Common myeloid progenitor, CD34-positive (primary cell): ENCODE measurements around the gene EXTL2.

Experiments
- CTCF ChIA-PET: fragments of 350-600 bp; sonication (Branson Sonifier 250); formaldehyde crosslinking; loops from one replicate; lab custom pipeline; 2021; ENCODE audit warnings: antibody characterized with exemption; lab: Charles Lee
- POLR2A ChIA-PET: fragments of 350-600 bp; sonication (Branson Sonifier 250); formaldehyde crosslinking; loops from one replicate; lab custom pipeline; 2021; ENCODE audit warnings: antibody characterized with exemption; lab: Charles Lee
- DNase-seq, 3 donors: peaks; one replicate each; pipeline versions ENCODE4 v3.0.0 to v3.0.0-alpha.2; 2013
- H3K27ac ChIP-seq, 2 experiments: 1 replicate in 1 of 2; 2 replicates in 1 of 2; pipeline ENCODE4 v1.7.0; 2013; ENCODE audit warnings: inconsistent platforms in 2 of 2, low read length in 2 of 2, mild to moderate bottlenecking in 2 of 2, low read depth in 1 of 2, moderate library complexity in 1 of 2; ENCODE audit not compliant: severe bottlenecking in 2 of 2, insufficient read depth in 1 of 2, poor library complexity in 1 of 2
- H3K27me3 ChIP-seq, 5 experiments: replicated peaks in 2 of 5; 1 replicate in 3 of 5; 2 replicates in 2 of 5; pipeline versions ENCODE4 v1.6.1 to v1.7.0; 2013; ENCODE audit warnings: low read length in 4 of 5, mild to moderate bottlenecking in 2 of 5, moderate library complexity in 2 of 5, inconsistent platforms in 1 of 5; ENCODE audit not compliant: insufficient read depth in 5 of 5, control insufficient read depth in 4 of 5
- H3K36me3 ChIP-seq, 4 experiments: 1 replicate in 2 of 4; 2 replicates in 2 of 4; pipeline versions ENCODE4 v1.6.1 to v1.7.0; 2013; ENCODE audit warnings: low read length in 3 of 4, control low read depth in 1 of 4, mild to moderate bottlenecking in 1 of 4; ENCODE audit not compliant: control insufficient read depth in 4 of 4, insufficient read depth in 4 of 4
- H3K4me1 ChIP-seq, 4 experiments: 1 replicate in 3 of 4; 2 replicates in 1 of 4; pipeline versions ENCODE4 v1.6.1 to v1.7.1; 2013; ENCODE audit warnings: low read length in 3 of 4, mild to moderate bottlenecking in 3 of 4, control low read depth in 1 of 4, inconsistent platforms in 1 of 4, moderate library complexity in 1 of 4; ENCODE audit not compliant: control insufficient read depth in 4 of 4, insufficient read depth in 4 of 4; ENCODE audit errors: control extremely low read depth in 1 of 4
- H3K4me3 ChIP-seq, 7 experiments: 1 replicate in 4 of 7; 2 replicates in 3 of 7; pipeline versions ENCODE4 v1.5.1 to v1.7.0; 2013; ENCODE audit warnings: mild to moderate bottlenecking in 7 of 7, low read length in 6 of 7, moderate library complexity in 6 of 7, inconsistent platforms in 2 of 7, low read depth in 2 of 7, control low read depth in 1 of 7; ENCODE audit not compliant: insufficient read depth in 4 of 7, control insufficient read depth in 1 of 7; ENCODE audit errors: extremely low read depth in 1 of 7
- H3K9me3 ChIP-seq, 5 experiments: 1 replicate in 4 of 5; 2 replicates in 1 of 5; pipeline versions ENCODE4 v1.6.1 to v1.7.1; 2013; ENCODE audit warnings: low read length in 4 of 5, mild to moderate bottlenecking in 2 of 5, inconsistent platforms in 1 of 5, low read depth in 1 of 5, moderate library complexity in 1 of 5; ENCODE audit not compliant: control insufficient read depth in 4 of 5, insufficient read depth in 2 of 5; ENCODE audit errors: control extremely low read depth in 1 of 5
- WGBS: methylation state at CpG from one replicate; pipeline ENCODE4 v1.1.5; 2013; ENCODE audit not compliant: insufficient coverage; 5-methylcytosine and 5-hydroxymethylcytosine counted together

EXTL2 gene

GRCh38 chr1:100881687-100882086 lies 13.0 kb downstream of the EXTL2 start:
- H3K9me3 ChIP-seq: no peaks in the 10 kb centered on the region
- ChIA-PET POLR2A (no interaction called here), CTCF (interaction anchor here (1.8 to 2.2 kb wide), 2 partner anchors 13 to 422 kb away, joined by 6 to 7 read pairs; no protein-coding TSS in a partner anchor)
- no peak overlapping the region for H3K27ac ChIP-seq
- DNase-seq: no peak
- no peaks in the 10 kb centered on the region for H3K27me3 ChIP-seq
- H3K4me3 ChIP-seq: no peak overlapping the region
- WGBS: no CpG with 5 or more reads among the region's 3 CpGs
- H3K4me1 ChIP-seq: peaks cover 0 to 2% (median 0%) of the 10 kb centered on the region in 4 experiments
- peaks cover 0 to 11% (median 5%) of the 10 kb centered on the region in 4 experiments for H3K36me3 ChIP-seq

GRCh38 chr1:100879422-100879821 lies 15.2 kb downstream of the EXTL2 start:
- Histone ChIP-seq H3K27ac (no peak overlapping the region), H3K4me3 (no peak overlapping the region), H3K4me1 (peaks cover 0 to 2% (median 0%) of the 10 kb centered on the region in 4 experiments), H3K36me3 (peaks cover 0 to 6% (median 3%) of the 10 kb centered on the region in 4 experiments), H3K27me3 (no peaks in the 10 kb centered on the region), H3K9me3 (no peaks in the 10 kb centered on the region)
- no peak for DNase-seq
- ChIA-PET POLR2A (no interaction called here), CTCF (interaction anchor here (0.9 to 1.9 kb wide), 4 partner anchors 9 to 416 kb away, joined by 3 to 7 read pairs (median 4); no protein-coding TSS in a partner anchor)

GRCh38 chr1:100876291-100876690 lies 18.4 kb downstream of the EXTL2 start:
- Histone ChIP-seq H3K9me3 (no peaks in the 10 kb centered on the region), H3K27me3 (no peaks in the 10 kb centered on the region), H3K4me3 (no peak overlapping the region), H3K27ac (no peak overlapping the region), H3K36me3 (peaks cover 2 to 6% (median 3%) of the 10 kb centered on the region in 4 experiments), H3K4me1 (no peaks in the 10 kb centered on the region)
- CTCF ChIA-PET: interaction anchor here (0.9 to 2.1 kb wide), 6 partner anchors 8 to 413 kb away, joined by 3 to 7 read pairs (median 4); no protein-coding TSS in a partner anchor
- POLR2A ChIA-PET: interaction anchor here (0.6 kb wide), 1 partner anchor 561 kb away, joined by 5 read pairs; no protein-coding TSS in a partner anchor
- peak; percentile 12 to 74 (median 59) for DNase-seq

GRCh38 chr1:100875228-100875627 lies 19.4 kb downstream of the EXTL2 start:
- Histone ChIP-seq H3K36me3 (peaks cover 2 to 6% (median 3%) of the 10 kb centered on the region in 4 experiments), H3K4me1 (peaks cover 0 to 7% (median 3%) of the 10 kb centered on the region in 4 experiments), H3K27ac (no peak overlapping the region), H3K4me3 (no peak overlapping the region), H3K9me3 (no peaks in the 10 kb centered on the region), H3K27me3 (no peaks in the 10 kb centered on the region)
- POLR2A ChIA-PET: no interaction called here
- WGBS: no CpG with 5 or more reads among the region's 3 CpGs
- CTCF ChIA-PET: interaction anchor here (1.0 to 2.2 kb wide), 3 partner anchors 11 to 414 kb away, joined by 3 to 6 read pairs (median 4); no protein-coding TSS in a partner anchor
- no peak for DNase-seq

- DNase-seq: no peak
- H3K4me1 ChIP-seq: peaks cover 0 to 7% (median 3%) of the 10 kb centered on the region in 4 experiments
- H3K9me3 ChIP-seq: no peaks in the 10 kb centered on the region
- peaks cover 2 to 6% (median 3%) of the 10 kb centered on the region in 4 experiments for H3K36me3 ChIP-seq
- WGBS: no CpG with 5 or more reads among the region's 2 CpGs
- ChIA-PET POLR2A (no interaction called here), CTCF (interaction anchor here (0.9 to 2.2 kb wide), 2 partner anchors 12 to 411 kb away, joined by 5 to 6 read pairs; no protein-coding TSS in a partner anchor)
- no peak overlapping the region for H3K4me3 ChIP-seq
- H3K27me3 ChIP-seq: no peaks in the 10 kb centered on the region
- no peak overlapping the region for H3K27ac ChIP-seq
Observed at GRCh38 chr1:100874433-100874832, 20.2 kb downstream of the EXTL2 start.

GRCh38 chr1:100869996-100870395 lies 24.6 kb downstream of the EXTL2 start:
- Histone ChIP-seq H3K27me3 (no peaks in the 10 kb centered on the region), H3K27ac (no peak overlapping the region), H3K4me3 (no peak overlapping the region), H3K36me3 (peaks cover 0 to 2% (median 0%) of the 10 kb centered on the region in 4 experiments), H3K4me1 (peaks cover 0 to 9% (median 3%) of the 10 kb centered on the region in 4 experiments), H3K9me3 (no peaks in the 10 kb centered on the region)
- ChIA-PET POLR2A (no interaction called here), CTCF (interaction anchor here (0.7 to 5.8 kb wide), 7 partner anchors 10 to 415 kb away, joined by 3 to 71 read pairs (median 7); no protein-coding TSS in a partner anchor)
- no peak for DNase-seq
- WGBS: 100% methylated on average over 1 of the region's 2 CpGs

- Histone ChIP-seq H3K36me3 (no peaks in the 10 kb centered on the region), H3K27ac (no peak overlapping the region), H3K27me3 (no peaks in the 10 kb centered on the region), H3K9me3 (no peaks in the 10 kb centered on the region), H3K4me1 (peaks cover 0 to 9% (median 3%) of the 10 kb centered on the region in 4 experiments), H3K4me3 (no peak overlapping the region)
- CTCF ChIA-PET: interaction anchor here (0.6 to 5.8 kb wide), 26 partner anchors 8 to 436 kb away, joined by 3 to 71 read pairs (median 6); partner anchors contain the start of gene EXTL2
- no CpG with 5 or more reads among the region's 7 CpGs for WGBS
- peak; percentile 55 to 78 (median 74) for DNase-seq
- POLR2A ChIA-PET: interaction anchor here (1.0 kb wide), 1 partner anchor 1079 kb away, joined by 3 read pairs; no protein-coding TSS in a partner anchor
Observed at GRCh38 chr1:100868364-100868995, 26.2 kb downstream of the EXTL2 start.
